Stimulated activated CD4-positive, alpha-beta T cell treated with anti-CD3 and anti-CD28 coated beads, TNF-alpha, amount 100 ng/mL, for 4 hours (primary cell): ENCODE data around the gene GALNT17.
"Not testable (repeated sequence)": the region's sequence is repeated elsewhere in the genome, so short reads cannot be mapped to it uniquely, and the experiment has no call there.

ENCODE experiments used
- DNase-seq, 3 experiments: peaks; one replicate each; pipeline ENCODE4 v3.0.0-alpha.2; 2020; ENCODE audit warnings: low read depth in 3 of 3

Gene GALNT17

DNA sequence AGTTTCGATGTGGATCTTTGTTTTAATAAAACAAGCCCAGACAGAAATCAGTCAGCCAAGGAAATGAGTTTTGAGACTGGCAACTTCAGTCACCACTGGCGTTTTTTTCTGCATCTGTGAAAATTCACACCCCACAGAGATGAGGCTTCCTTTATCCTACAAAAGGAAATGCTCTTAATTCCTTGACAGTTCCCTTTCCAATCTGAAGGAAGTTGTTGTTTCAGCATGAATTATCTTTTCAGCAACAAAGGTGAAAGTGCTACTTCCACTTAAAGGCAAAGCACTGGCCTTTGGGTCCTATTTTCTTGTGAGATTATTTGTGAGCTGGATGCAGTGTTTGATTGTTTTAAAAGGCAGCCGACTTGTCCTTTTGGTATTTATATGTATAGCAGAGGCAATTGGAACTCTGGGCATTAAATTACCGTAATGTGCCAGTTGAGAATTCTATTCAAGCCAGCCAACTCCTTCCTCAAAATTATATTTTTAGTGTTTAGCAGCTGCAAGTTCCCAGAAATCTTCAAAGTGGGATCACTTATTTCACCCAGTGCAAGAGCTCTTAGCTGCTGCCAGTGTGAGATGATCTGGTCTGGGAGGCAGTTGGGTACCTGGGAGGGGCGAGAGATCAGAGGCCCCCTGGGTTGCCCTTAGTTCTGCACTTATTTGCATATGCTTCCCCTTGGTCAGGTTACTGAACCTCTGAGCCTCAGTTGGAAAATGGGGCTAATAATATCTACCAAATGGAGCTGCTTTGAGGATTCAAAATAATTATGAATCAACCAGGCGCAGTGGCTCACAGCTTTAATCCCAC is 427.1 kb downstream of the GALNT17 start:
- no peak for DNase-seq

DNA sequence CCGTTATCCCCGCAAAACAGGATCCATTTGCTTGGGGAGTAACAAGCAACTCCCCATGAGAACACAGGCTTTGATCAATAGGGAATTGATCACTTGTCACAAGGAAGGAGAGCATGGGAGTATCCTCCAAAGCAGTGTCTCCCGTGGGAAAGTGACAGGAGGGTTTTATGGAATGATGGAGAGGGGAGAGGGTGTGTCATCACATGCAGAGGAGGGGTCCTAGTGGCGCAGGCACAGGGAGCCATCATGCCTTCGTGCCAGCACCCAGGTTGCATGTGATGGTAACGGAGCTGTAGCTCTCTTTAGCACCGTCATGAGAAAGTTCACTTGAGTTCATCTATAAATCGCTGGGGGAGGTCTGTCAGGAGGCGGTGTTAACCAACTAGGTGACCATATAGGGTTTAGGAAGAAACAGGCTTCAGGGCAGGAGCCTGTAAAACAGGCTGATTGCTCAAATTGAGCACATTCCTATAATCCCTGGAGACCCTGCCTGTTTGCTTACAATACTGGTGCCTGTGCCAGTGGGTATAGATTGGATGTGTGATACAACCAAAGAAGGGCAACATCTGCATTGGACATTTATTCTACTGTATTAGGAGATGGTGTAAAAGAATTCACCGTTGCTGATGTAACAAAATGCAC is 428.5 kb downstream of the GALNT17 start:
- DNase-seq: no peak

DNA sequence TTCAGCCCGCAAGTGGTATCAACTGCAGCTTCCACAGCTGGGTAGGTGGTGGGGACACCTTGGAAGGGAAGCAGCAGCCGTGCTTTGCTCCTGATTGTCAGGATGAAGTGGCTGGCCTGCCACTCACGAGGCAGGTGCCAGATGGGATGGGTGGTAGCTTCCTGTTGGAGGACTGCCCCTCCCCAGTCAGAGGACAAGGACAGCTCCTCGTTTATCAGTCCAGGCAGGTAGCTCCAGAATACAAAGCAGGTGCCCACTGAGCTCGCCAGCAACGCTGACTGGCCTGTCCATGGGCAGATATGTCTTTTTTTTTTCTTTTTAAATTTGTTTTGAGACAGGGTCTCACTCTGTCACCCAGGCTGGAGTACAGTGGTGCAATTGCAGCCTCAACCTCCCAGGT is 431.3 kb downstream of the GALNT17 start:
- no peak for DNase-seq

DNA sequence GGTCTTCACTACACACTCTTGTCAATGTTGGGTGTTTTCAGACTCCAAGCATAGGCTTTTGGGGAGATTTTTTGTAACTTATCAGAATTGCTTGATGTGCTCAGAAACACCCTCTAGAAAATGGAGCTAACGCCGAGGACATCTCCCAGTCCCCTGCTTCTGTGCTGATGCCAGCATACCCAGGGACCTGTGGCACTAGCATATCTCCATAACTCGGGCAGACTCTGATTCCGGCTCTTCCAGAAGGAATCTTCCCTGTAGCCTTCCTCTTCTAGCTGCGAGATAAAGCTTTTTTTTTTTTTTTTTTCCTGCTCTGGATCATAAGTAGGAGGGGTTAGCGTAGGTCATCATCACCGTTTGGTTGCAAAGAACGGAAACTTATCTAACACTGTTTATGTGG is 434.4 kb downstream of the GALNT17 start:
- DNase-seq: no peak

DNA sequence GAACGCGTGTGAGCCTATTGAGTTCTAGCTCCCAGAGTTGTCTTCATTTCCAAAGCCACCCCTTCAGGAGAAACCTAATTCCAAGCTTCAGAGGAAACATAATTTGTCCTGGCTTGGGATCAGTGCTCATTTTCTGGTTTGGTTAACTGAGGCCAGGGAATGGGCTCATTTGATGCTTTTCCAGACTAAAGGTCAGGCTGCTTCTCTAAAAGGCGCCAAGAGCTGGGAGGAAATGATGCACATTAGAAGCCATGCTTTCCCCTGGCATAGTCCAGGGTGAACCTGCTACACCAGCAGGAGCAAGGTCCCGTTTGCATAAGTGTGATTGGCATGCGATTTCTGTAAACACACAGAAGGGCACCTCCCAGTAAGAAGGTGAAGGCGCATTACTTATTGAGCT is 435.0 kb downstream of the GALNT17 start:
- DNase-seq: no peak

DNA sequence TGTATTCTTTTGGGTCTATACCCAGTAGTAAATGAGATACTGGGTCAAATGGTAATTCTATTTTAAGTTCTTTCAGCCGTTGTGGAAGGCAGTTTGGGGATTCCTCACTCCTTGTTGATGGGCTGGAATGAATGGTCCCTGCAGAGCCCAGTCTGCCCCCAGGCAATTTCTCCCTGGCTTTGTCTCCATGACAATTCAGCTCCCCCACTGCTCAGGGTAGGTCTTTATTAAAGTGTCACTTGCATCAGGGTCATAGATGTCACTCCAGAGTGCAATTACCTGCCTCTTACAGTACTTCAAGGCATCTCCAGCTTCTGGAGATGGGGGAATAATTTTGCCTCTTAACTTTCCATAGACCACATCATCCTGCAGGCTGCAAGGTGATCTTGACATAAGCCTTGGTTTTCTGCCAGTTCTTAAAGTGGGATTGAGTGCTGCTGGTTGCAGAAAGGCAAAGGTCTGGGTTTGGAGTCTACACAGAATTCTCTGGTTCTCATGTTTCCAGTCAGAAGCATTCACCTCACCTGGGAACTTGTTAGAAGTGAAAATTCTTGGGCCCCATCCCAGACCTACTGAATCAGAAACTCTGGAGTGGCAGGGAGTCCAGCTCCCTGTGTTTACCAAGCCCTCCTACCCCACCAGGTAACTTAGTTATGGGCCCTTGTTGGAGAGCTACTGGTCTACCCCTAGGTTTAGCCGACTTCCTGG is 442.4 kb downstream of the GALNT17 start:
- no peak for DNase-seq

DNA sequence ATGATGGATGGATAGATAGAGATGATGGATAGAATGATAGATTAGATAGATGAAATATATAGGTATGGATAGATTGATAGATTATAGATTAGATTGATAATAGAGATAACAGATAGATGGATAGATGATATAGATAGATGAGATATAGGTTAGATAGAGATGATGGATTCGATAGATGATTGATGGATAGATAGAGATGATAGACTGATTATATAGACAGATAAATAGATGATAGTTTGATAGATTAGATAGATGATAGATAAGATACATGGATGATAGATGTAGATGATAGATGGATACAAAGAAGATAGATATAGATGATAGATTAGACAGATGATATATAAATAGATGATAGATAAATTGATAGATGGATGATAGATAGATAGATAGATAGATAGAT is 448.1 kb downstream of the GALNT17 start:
- no peak for DNase-seq

DNA sequence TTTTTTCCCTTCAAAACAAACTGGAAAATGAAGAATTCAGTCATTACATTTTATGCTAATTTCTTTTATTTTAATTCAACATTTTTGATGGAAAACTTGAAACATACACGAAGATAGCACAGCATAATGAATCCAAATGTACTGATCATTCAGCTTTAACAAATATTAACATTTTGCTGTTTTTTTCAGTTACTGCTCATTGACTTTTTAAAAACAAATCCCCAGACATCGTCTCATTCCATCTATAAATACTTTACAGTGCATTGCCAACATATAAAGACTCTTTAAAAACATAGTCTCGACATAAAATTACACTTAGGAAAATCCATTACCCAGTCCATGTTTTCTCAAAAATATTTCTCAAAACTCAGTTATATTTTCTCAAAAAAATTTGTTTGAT is 452.3 kb downstream of the GALNT17 start:
- no peak for DNase-seq

DNA sequence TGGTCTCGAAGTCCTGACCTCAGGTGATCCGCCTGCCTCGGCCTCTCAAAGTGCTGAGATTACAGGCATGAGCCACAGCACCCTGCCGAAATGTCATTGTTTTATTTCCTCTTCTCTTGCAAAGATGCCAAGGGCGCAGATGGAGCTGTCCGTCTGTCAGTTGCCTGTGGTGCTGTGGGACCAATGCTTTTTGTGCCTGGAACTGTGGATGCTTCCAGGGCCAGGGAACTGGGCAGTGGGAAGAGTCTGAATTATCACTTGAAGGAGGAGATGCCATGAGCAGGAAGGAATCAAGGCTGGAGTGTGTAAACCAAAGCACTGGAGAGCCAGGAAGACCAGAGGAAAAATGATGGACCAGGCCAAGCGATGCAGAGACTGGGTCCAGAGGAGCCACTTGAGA is 459.9 kb downstream of the GALNT17 start:
- no peak for DNase-seq

DNA sequence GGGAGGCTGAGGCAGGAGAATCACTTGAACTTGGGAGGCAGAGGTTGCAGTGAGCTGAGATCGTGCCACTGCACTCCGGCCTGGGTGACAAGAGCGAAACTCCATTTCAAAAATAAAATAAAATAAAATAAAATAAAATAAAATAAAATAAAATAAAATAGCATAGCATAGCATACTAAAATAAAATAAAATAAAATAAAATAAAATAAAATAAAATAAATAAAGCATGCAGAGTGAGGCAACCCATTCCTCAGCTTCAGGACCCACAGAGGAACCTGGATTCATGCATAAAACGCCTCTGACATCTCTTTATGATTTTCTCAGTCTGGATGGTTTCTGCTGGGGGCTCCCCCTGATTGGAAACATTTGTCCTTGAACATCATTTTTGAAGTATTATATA is 460.4 kb downstream of the GALNT17 start:
- DNase-seq: not testable (repeated sequence)

DNA sequence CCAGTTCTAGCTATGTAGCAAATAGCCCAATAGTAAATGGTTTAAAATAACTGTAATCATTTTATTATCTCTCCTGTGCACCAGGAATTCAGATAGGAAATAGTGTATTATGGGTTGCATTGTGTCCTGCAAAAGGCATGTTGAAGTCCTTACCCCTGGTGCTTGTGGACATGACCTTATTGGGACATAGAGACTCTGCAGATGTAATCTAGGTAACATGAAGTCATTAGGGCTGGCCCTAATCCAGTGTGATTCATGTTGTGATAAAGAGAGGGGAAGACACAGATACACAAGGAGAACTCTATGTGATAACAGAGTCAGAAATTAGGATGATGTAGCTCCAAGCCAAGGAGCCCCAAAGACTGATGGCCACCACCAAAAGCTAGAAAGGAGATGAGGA is 462.8 kb downstream of the GALNT17 start:
- no peak for DNase-seq

DNA sequence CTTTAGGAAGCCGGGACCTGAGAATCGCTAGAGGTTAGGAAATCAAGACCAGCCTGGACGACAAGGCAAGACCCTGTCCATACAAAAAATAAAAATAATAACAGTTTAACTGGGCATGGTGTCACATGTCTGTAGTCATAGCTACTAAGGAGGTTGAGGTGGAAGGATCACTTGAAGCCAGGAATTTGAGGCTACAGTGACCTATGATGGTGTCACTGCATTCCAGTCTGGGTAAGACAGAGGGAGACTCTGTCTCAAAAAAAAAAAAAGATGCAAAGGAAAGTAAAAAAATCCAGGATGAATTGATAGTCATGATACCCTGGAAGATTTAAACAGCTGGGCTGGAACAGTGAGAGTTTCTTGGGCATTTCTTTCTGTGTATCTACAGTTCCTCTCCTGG is 463.2 kb downstream of the GALNT17 start:
- no peak for DNase-seq

DNA sequence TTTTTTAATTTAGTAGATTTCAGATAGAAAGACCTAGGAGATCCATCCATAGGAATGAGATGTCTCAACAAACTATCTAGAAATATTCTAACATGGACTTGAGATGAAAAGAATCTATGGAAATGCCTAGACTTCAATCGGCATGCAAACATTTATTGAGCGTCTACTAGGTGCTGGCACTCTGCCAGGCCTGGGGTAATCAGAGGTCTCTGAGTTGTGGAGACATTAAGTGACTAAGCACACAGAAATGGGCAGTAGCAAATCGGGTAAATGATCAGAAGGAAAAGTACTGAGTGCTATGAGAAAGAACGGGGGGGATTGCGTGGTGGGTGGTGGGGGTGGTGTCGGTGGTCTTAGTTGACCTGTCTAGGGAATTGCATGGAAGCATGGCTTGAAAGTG is 466.6 kb downstream of the GALNT17 start:
- DNase-seq: no peak

DNA sequence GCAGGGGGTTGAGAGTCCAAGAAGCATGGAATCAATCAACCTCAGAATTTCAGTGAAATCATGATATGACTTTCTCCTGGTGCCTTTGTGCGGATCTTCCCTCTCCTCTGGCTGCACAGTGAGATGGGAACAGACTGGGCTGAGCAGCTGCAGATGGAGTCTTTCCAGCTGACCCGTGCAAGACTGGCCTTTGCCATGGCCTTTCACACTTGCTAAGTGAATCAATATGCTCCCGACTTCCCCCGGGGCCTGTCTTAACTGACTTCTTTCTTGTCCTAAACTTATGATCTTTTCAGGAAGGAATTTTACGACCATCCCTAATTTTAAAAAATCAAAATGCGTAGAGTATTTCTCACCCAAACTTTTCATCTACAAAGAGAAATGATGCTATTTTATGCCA is 469.9 kb downstream of the GALNT17 start:
- no peak for DNase-seq

DNA sequence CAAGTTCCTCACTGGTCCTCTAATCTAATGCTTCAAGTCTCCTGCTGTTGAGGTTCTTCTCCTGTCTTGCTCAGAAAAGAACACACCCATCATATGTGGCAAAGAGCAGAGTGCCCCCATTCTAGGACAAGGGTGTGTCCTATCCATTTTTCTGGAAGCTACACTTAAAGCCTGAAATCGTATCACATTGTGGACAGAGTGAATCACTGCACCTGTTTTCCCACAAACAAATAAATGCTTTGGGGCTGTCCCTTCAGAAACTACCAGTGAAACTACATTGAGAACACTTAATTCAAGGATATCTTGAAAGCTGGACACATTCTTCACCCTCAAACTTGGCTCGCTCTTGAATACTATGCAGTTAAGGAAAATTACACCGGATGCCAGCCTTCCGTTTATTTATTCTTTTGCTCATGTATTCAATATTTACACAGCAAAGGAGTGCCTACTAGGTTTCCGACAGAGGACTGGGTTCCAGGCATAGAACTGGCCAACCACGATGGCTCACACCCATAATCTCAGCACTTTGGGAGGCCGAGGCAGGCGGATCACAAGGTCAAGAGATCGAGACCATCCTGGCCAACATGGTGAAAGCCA is 473.0 kb downstream of the GALNT17 start:
- no peak for DNase-seq

DNA sequence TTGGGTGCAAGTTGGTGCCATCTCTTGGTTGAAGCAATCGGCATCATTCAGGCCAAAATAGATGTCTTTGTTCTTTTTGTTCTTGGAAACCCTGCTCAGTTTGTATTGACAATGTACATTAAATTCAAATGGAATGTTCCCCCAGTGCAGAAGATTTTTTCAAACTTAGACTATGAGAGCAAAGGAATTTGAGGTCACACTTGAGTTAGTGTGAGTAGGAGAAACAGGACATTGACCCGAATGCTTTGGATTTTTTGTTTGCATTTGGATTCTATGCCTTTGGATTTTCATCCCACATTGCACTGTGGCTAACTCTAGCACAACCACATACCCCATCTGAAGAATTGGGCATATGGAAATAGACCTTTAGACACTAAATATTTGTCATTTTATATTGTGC is 480.0 kb downstream of the GALNT17 start:
- no peak for DNase-seq

DNA sequence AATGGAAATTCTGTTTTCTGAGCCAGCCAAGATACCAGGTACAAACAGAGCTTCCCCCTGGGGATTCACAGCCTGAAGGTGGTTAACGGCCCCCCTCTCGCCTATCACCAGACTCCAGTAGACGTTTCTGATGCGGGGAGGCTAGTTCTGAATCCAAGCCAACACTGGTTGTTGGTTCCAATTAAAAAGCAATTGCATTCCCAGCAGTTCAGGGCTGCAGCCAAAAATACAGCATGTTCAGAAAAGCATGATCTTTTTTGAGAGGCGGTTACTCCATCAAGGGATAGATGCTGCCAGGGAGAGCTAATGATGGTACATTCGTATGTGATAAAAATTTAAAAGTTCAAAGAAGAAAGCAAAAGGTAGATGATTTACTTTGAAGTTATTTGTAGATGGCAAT is 481.0 kb downstream of the GALNT17 start:
- no peak for DNase-seq

DNA sequence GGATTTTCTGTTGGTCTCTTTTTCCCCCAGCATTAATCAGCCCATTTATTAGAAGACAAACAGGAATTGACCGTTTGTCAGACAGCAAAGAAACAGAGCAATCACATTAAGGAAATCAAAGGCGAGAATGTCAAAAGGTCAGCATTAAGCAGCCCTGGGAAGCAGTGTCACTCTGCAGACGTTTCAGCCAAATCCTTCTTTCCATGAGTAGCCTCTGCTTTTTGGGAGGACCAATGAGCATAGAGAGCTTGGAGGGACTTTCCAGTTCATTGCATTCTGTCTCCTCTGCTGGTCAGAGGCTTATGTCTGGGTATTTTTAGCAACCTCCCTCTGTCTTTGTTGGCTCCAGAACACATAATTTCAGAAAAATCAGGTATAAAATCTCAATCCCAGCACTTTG is 481.4 kb downstream of the GALNT17 start:
- no peak for DNase-seq

DNA sequence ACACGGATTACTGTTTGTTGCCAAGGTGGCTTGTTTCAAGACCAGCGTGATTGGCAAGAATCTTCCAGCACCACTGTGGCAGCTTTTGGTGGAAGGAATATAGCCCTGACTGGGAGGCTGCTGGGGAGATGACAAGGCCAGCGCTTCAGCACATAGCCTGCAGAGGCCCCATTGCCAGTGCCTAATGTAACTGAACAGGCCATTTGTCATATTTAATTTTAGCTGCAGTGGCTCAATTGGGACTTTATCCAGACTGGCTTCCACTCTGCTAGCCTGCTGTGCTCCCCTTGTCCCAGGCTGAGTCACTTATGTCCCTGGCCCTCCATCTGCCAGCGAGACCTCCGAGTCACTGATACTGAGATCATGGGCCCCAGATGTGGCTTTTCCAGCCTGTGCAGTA is 483.1 kb downstream of the GALNT17 start:
- DNase-seq: no peak

DNA sequence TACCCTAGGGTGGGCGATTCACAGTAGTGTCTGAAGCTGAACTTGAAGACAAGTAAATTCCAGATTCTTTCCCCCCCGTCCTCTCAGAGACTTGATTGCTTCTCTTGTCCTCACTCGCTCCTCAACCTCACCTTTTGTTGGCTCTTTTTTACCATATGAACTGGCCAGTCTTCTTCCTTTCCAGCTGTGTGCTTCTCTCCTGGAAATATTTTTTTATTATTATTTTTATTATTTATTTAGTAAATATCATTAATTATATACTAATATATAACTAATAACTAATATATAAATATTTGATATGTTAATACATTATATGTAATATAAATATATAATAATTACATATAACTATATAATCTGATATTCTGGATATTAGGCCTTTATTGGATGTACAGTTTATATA is 484.3 kb downstream of the GALNT17 start:
- no peak for DNase-seq

DNA sequence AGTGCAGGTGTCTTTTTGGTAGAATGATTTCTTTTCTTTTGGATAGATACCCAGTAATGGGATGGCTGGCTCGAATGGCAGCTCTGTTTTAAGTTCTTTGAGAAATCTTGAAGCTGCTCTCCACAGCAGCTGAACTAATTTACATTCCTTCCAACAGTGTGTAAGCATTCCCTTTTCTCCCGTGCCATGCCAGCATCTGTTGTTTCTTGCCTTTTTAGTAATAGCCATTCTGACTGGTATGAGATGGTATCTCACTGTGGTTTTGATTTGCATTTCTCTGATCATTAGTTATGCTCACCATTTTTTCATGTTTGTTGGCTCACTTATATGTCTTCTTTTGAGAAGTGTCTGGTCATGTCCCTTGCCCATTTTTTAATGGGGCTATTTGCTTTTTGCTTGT is 486.3 kb downstream of the GALNT17 start:
- DNase-seq: no peak

DNA sequence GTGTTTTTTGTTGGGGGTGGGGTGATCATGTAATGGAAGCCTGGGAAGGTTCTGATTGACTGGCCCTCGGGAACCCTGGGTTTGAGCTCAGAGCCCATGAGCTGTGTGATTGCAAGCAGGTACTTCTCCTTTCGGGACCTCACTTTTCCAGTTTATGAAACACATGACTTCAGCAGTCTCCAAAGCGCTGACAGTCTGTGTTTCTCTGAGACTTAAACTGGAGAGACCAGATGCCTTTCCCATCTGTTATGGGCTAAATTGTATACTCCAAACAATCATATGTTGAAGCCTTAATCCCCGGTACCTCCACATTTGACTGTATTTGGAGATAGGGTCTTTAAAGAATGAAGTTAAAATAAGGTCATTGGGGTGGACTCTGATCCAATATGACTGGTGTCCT is 493.6 kb downstream of the GALNT17 start:
- no peak for DNase-seq

DNA sequence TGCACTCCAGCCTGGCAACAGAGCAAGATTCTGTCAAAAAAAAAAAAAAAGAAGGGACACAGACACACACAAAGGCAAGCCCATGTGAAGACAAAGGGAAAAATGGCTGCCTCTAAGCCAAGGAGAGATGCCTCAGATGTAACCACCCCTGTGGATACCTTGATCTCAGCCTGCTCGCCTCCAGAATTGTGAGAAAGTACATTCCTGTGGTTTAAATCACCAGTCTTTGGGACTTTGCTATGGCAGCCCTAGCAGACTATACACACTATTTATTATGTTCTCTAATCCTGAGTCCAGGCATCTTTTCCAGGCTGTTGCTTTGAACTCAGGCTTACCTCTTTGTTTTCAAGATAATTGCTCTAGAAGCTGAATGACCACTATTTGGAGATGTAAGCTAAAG is 494.3 kb downstream of the GALNT17 start:
- DNase-seq: no peak
